ENCODE data around the gene HINT2. TPM values are rescaled to one million over a fixed set of nuclear protein-coding genes. Genes with fewer than 3 reads are reported as not detected.
A peak's percentile ranks its signal among the peaks of the same experiment; 100 is the strongest.

The HINT2 gene
- total RNA-seq, 1 donor, result 17.0 TPM

DNA sequence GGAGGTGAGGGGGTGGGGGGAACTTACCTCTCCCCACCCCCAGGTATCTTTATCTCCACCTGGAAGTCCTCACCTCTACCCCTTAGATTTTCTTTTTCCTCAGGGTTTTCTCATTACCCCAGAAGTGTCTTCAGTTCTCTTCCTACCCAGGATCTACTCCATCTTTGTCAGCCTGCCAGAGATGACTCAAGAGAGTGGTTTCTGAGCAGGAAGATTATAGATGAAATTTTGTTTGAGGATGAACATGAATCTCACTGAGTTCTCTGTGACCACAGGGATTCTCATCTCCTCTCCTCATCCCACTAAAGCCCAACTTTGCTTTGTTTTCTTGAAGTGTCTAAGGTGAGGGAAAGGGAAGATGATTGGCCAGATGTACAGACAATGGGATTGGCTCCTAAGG lies 5.2 kb upstream of the HINT2 start:
- H3K4me1 ChIP-seq (ENCODE audit: insufficient read depth, low read length), result peaks cover 13% of the 10 kb centered on the region
- no peak overlapping the region for H3K4me3 ChIP-seq (ENCODE audit: insufficient read depth, low read length)
- no peak overlapping the region for H2AFZ ChIP-seq (ENCODE audit: low read length)
- no peaks in the 10 kb centered on the region for H4K20me1 ChIP-seq (ENCODE audit: insufficient read depth, low read length)
- peak; percentile 96 for DNase-seq (ENCODE audit: insufficient read length, low spot score, missing footprints)
- H3K27ac ChIP-seq (ENCODE audit: low read depth, low read length), result no peak overlapping the region
- no peaks in the 10 kb centered on the region for H3K79me2 ChIP-seq (ENCODE audit: insufficient read depth, low read length)
- no peak for TF ChIP-seq CTCF (IDR thresholded peaks at IDR 0.05; ENCODE audit: extremely low read depth, low read depth, low read length)
- H3K4me2 ChIP-seq (ENCODE audit: insufficient read depth, low read length), result no peak overlapping the region
- no peaks in the 10 kb centered on the region for H3K27me3 ChIP-seq (ENCODE audit: insufficient read depth, low read length)
- H3K9me3 ChIP-seq (ENCODE audit: low read depth, low read length), result no peaks in the 10 kb centered on the region
- H3K36me3 ChIP-seq (ENCODE audit: insufficient read depth, low read length), result no peaks in the 10 kb centered on the region

DNA sequence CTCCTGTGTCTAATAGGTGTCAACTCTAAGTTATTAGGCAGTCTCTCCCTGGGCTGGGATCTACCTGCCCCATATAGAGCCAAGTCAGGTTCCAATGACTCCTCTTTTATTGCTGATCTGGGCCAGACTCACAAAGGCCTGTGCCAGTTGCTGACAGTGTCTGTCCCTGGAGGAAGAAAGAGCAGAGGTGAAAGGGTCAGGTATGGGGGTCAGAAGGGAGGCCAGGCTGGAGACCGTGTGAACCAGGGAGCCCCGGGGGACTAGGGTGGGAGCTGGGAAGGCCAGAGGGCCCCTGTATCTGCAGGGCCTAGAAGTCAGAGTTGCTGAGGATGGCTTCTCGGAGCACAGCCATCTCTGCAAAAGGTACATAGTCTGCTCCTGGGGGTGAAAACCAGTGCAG lies 3.5 kb upstream of the HINT2 start:
- H3K9me3 ChIP-seq (ENCODE audit: low read depth, low read length), result no peaks in the 10 kb centered on the region
- H3K4me1 ChIP-seq (ENCODE audit: insufficient read depth, low read length), result peaks cover 19% of the 10 kb centered on the region
- no peaks in the 10 kb centered on the region for H3K27me3 ChIP-seq (ENCODE audit: insufficient read depth, low read length)
- H3K4me3 ChIP-seq (ENCODE audit: insufficient read depth, low read length), result no peak overlapping the region
- H4K20me1 ChIP-seq (ENCODE audit: insufficient read depth, low read length), result no peaks in the 10 kb centered on the region
- no peak for DNase-seq (ENCODE audit: insufficient read length, low spot score, missing footprints)
- H3K36me3 ChIP-seq (ENCODE audit: insufficient read depth, low read length), result no peaks in the 10 kb centered on the region
- H3K79me2 ChIP-seq (ENCODE audit: insufficient read depth, low read length), result no peaks in the 10 kb centered on the region
- no peak overlapping the region for H3K27ac ChIP-seq (ENCODE audit: low read depth, low read length)
- H2AFZ ChIP-seq (ENCODE audit: low read length), result no peak overlapping the region
- H3K4me2 ChIP-seq (ENCODE audit: insufficient read depth, low read length), result no peak overlapping the region
- TF ChIP-seq CTCF (IDR thresholded peaks at IDR 0.05; ENCODE audit: extremely low read depth, low read depth, low read length), result no peak

DNA sequence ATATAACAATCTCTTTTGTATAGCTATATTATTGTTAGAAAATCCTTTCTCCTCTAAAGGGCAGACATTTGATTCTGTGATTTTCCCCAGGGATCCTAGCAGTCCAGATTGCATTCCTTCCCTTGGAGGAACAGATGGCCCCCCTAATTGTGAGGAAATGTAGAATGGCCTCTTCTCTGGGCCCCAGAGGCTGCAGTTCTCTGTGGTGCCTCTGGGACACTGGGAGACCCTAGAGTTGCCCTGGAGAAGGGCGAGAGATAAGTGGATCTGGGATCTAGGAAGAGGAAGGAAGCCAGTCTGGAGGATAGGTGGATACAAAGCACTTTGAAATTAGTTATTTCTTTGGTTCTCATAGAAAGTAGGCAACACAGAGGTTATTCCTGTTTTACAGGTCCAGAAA lies 1.9 kb upstream of the HINT2 start:
- no peak overlapping the region for H3K4me2 ChIP-seq (ENCODE audit: insufficient read depth, low read length)
- no peak for DNase-seq (ENCODE audit: insufficient read length, low spot score, missing footprints)
- no peak overlapping the region for H3K27ac ChIP-seq (ENCODE audit: low read depth, low read length)
- H3K36me3 ChIP-seq (ENCODE audit: insufficient read depth, low read length), result no peaks in the 10 kb centered on the region
- H4K20me1 ChIP-seq (ENCODE audit: insufficient read depth, low read length), result no peaks in the 10 kb centered on the region
- H3K4me3 ChIP-seq (ENCODE audit: insufficient read depth, low read length), result no peak overlapping the region
- peak; percentile 19 for TF ChIP-seq CTCF (IDR thresholded peaks at IDR 0.05; ENCODE audit: extremely low read depth, low read depth, low read length)
- H3K4me1 ChIP-seq (ENCODE audit: insufficient read depth, low read length), result peaks cover 29% of the 10 kb centered on the region
- no peaks in the 10 kb centered on the region for H3K79me2 ChIP-seq (ENCODE audit: insufficient read depth, low read length)
- no peaks in the 10 kb centered on the region for H3K27me3 ChIP-seq (ENCODE audit: insufficient read depth, low read length)
- no peak overlapping the region for H2AFZ ChIP-seq (ENCODE audit: low read length)
- no peaks in the 10 kb centered on the region for H3K9me3 ChIP-seq (ENCODE audit: low read depth, low read length)

DNA sequence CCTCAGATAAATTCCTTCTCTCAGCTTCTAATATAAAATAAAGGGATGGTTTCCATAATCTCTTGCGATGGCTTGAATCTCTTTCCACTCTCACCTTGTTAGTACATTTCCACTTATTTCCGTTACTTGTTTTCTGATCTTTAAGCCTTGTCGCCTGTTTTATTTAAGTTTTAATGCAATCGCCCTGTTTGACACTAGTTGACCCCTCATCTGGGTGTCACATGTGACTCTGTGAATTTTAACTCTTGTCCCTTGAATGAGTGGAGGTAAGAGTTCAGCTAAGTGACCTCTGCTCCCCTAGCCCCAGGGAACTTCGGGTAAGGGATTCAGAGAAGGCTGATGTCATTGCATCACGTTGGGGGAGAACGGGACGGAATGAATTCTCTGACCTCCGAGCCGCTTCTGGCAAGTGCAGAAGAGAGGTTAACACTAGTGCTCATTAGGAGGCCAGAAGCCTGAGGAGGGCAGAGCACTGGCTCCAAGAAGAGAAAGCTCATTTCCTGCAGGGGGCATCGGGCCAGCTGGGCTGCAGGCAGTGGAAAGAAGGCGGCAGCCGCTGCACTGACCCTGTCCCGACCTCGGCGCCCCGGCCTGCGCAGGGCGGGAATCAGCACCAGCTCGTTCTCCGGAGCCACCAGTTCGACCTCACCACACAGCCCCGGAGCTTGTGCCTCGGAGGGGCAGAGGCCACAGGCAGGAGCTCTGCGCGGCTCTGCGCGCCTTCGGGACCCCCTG lies 569 bp downstream of the HINT2 start:
- peak overlapping the region; percentile 78 for H2AFZ ChIP-seq (ENCODE audit: low read length)
- H3K4me1 ChIP-seq (ENCODE audit: insufficient read depth, low read length), result peaks cover 24% of the 10 kb centered on the region
- no peaks in the 10 kb centered on the region for H4K20me1 ChIP-seq (ENCODE audit: insufficient read depth, low read length)
- DNase-seq (ENCODE audit: insufficient read length, low spot score, missing footprints), result peak; percentile 86
- H3K36me3 ChIP-seq (ENCODE audit: insufficient read depth, low read length), result peaks cover 9% of the 10 kb centered on the region
- H3K27me3 ChIP-seq (ENCODE audit: insufficient read depth, low read length), result no peaks in the 10 kb centered on the region
- H3K27ac ChIP-seq (ENCODE audit: low read depth, low read length), result peak overlapping the region; percentile 71
- H3K9me3 ChIP-seq (ENCODE audit: low read depth, low read length), result no peaks in the 10 kb centered on the region
- peak; percentile 36 for TF ChIP-seq CTCF (IDR thresholded peaks at IDR 0.05; ENCODE audit: extremely low read depth, low read depth, low read length)
- peak overlapping the region; percentile 83 for H3K4me3 ChIP-seq (ENCODE audit: insufficient read depth, low read length)
- H3K4me2 ChIP-seq (ENCODE audit: insufficient read depth, low read length), result peak overlapping the region; percentile 93
- H3K79me2 ChIP-seq (ENCODE audit: insufficient read depth, low read length), result no peaks in the 10 kb centered on the region

Measured in osteoblast (primary cell).